CD4-positive, alpha-beta T cell treated with Interleukin-21 for 1 hour (primary cell): ENCODE measurements around the gene GLRA2.

Experiments used
- DNase-seq: peaks from one replicate; pipeline ENCODE4 v3.0.0-alpha.2; 2020

Gene GLRA2

GRCh38 chrX:14712096-14712495 lies 182.8 kb downstream of the GLRA2 start:
- no peak for DNase-seq

DNA sequence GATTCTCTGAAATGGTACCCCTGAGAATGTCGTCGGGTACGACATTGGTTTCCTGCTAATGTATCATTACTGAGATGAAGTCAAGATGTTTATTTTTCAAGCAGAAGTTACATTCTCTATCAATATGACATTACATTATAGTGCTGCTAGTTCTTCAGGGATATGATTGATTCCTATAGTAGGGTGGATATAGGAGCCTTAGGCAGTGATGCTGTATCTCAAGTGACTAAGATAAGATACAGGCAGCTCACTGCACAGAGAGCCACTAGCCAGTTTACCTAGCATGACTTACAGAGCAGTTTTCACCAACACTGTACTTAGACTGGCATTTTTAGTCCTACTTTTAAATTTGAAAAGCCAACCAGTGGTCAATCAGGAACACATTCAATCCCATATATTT lies 188.6 kb downstream of the GLRA2 start:
- DNase-seq = no peak

DNA sequence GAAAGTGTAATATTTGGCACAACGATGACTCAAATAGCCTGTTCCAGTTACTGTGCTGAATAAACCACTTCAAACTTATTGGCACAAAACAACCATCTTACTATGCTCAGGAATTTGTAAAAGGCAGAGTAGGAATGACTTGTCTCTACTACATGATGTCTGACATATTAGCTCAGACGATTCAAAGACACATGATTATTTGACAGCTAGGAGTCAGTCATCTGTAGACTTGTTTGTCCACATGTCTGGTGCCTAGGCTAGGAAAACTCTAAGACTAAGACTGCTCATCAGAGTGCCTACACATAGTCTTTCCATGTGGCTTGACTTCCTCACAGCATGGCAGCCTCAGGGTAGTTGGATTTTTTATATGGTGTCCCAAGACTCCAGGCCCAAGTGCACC lies 189.1 kb downstream of the GLRA2 start:
- DNase-seq = no peak

DNA sequence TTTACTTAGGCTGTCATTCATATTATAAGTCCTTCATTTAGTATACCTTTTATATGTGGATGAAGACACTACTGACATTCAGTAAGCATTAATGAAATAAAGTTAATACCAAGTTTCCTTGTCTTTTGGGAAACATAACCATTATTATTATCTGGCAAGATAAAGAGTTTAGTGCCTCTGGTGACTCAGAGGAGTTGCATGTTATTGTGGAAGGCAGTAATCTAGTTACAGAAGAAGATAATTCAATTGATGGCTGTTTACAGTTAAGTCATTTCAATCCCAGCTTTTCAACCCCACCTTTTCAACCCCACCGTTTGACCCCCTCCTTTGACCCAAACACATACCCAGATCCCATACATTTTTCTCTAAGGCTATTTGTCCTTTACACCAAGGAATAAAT lies 199.7 kb downstream of the GLRA2 start:
- no peak for DNase-seq

- no peak for DNase-seq
Measured at GRCh38 chrX:14738643-14739042, 209.3 kb downstream of the GLRA2 start.

GRCh38 chrX:14753441-14753840 lies 224.1 kb downstream of the GLRA2 start:
- DNase-seq = no peak

GRCh38 chrX:14758029-14758491 lies 228.7 kb downstream of the GLRA2 start:
- no peak for DNase-seq

DNA sequence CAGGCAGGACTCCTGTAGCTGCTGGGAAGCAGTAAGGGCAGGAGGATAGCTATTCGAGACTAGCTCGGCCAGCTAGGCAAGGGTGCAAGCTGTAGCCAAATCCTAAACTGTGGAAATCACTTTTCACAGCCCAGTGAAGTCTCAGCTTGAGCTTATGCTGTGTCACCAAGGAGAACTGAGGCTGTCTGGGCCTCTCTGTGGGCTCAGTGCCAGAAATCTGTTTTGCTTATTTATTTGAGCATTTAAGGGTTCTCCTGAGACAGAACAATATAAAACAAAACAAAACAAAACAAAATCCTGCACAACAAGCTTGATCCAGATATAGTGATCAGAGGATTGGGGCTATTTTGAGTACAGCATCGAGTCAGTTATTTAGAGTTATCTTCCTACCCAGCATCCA lies 246.1 kb downstream of the GLRA2 start:
- no peak for DNase-seq

- DNase-seq = no peak
Measured at GRCh38 chrX:14776901-14777300, 247.6 kb downstream of the GLRA2 start.

- DNase-seq = no peak
Measured at GRCh38 chrX:14777525-14777924, 248.2 kb downstream of the GLRA2 start.

DNA sequence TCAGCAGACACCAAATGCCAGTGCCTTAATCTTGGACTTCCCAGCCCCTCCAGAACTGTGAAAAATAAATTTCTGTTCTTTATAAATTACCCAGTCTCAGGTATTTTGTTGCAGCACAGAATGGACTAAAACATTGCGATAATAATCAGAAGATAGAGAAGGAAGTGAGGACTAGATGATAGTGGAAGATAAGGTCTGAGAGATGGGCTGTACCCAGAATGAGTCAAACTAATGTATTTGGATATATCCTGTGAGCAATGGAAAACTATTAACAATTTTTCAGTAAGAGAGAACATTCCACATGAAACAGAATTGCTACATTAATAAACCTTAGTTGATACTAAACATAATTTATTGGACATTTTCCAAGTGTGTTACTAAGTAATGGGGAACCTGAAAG lies 250.2 kb downstream of the GLRA2 start:
- no peak for DNase-seq
